SU-DHL-6 (cell line): Measurements from ENCODE around the gene NRG3.

Source experiments
- H2AFZ ChIP-seq: fragments of 200-600 bp; sonication (generic); 2 replicates; pipeline ENCODE4 v1.6.1; 2014; ENCODE audit warnings: low read depth, mild to moderate bottlenecking, moderate library complexity, mixed read lengths, antibody characterized with exemption, low read length; ENCODE audit not compliant: severe bottlenecking
- H3F3A ChIP-seq: fragments of 200-600 bp; shearing (Covaris generic); 2 replicates; pipeline ENCODE4 v1.6.0; 2016; ENCODE audit warnings: antibody characterized with exemption, mild to moderate bottlenecking; ENCODE audit not compliant: insufficient read depth
- H3K27ac ChIP-seq: fragments of 200-600 bp; sonication (generic); 2 replicates; pipeline ENCODE4 v1.5.1; 2016; ENCODE audit warnings: low read depth, mild to moderate bottlenecking, low read length, moderate library complexity, mixed read lengths
- H3K27me3 ChIP-seq: fragments of 200-600 bp; sonication (generic), shearing (Covaris generic); 2 replicates; pipeline ENCODE4 v1.6.0; 2014; ENCODE audit warnings: mild to moderate bottlenecking, low read length
- H3K36me3 ChIP-seq: fragments of 200-600 bp; sonication (generic); 2 replicates; pipeline ENCODE4 v1.6.1; 2014; ENCODE audit warnings: mild to moderate bottlenecking, low read length, mixed read lengths
- H3K4me2 ChIP-seq: fragments of 300-600, 200-600 bp; shearing (Covaris generic), sonication (generic); 2 replicates; pipeline ENCODE4 v1.6.0; 2014; ENCODE audit warnings: low read length, low read depth, mild to moderate bottlenecking; ENCODE audit not compliant: poor library complexity, severe bottlenecking
- H3K4me3 ChIP-seq: fragments of 200-600 bp; sonication (generic); 2 replicates; pipeline ENCODE4 v1.5.1; 2014; ENCODE audit warnings: antibody characterized with exemption, low read length, mild to moderate bottlenecking, mixed read lengths; ENCODE audit not compliant: insufficient read depth, poor library complexity, severe bottlenecking
- H3K79me2 ChIP-seq: fragments of 200-600 bp; sonication (generic); 2 replicates; pipeline ENCODE4 v1.6.1; 2014; ENCODE audit warnings: mild to moderate bottlenecking, low read length, moderate library complexity; ENCODE audit not compliant: insufficient read depth
- H3K9ac ChIP-seq: fragments of 200-600 bp; sonication (generic); 2 replicates; pipeline ENCODE4 v1.7.0; 2014; ENCODE audit warnings: mild to moderate bottlenecking, low read length
- H3K9me2 ChIP-seq: fragments of 200-600 bp; sonication (generic); replicated peaks from 2 replicates; pipeline ENCODE4 v1.6.1; 2014; ENCODE audit warnings: low read length; ENCODE audit not compliant: insufficient read depth
- H3K9me3 ChIP-seq: fragments of 200-600 bp; sonication (generic); 2 replicates; pipeline ENCODE4 v1.6.1; 2014; ENCODE audit warnings: low read length, mixed read lengths; ENCODE audit not compliant: insufficient read depth
- H4K20me1 ChIP-seq: fragments of 200-600 bp; sonication (generic); 2 replicates; pipeline ENCODE4 v1.6.1; 2014; ENCODE audit warnings: low read depth, mild to moderate bottlenecking, antibody characterized with exemption, low read length, moderate library complexity, mixed read lengths
- CTCF ChIP-seq: fragments of 200-600 bp; sonication (generic); IDR thresholded peaks from one replicate; pipeline ENCODE4 v1.5.1; 2017; ENCODE audit warnings: antibody characterized with exemption, mild to moderate bottlenecking, low read length, moderate library complexity; ENCODE audit not compliant: insufficient read depth, poor library complexity, severe bottlenecking
- EZH2phosphoT487 ChIP-seq: fragments of 200-600 bp; sonication (generic), shearing (Covaris generic); conservative IDR thresholded peaks from 2 replicates; pipeline ENCODE4 v1.6.1; 2018; ENCODE audit warnings: mild to moderate bottlenecking, antibody characterized with exemption, low read length, moderate library complexity, mixed read lengths

Gene NRG3

GRCh38 chr10:82609845-82610244 lies 734.9 kb downstream of the NRG3 start:
- H3K9me3 ChIP-seq, result no peaks in the 10 kb centered on the region
- TF ChIP-seq CTCF (no peak), EZH2phosphoT487 (no peak)
- no peak overlapping the region for H2AFZ ChIP-seq
- no peaks in the 10 kb centered on the region for H3F3A ChIP-seq
- no peaks in the 10 kb centered on the region for H4K20me1 ChIP-seq
- H3K4me3 ChIP-seq, result no peak overlapping the region
- H3K79me2 ChIP-seq, result no peaks in the 10 kb centered on the region
- no peak overlapping the region for H3K4me2 ChIP-seq
- H3K9ac ChIP-seq, result no peak overlapping the region
- H3K36me3 ChIP-seq, result no peaks in the 10 kb centered on the region
- no peaks in the 10 kb centered on the region for H3K27me3 ChIP-seq
- H3K27ac ChIP-seq, result no peak overlapping the region
- no peaks in the 10 kb centered on the region; the same call in none of the 2 replicates for H3K9me2 ChIP-seq

- no peak for TF ChIP-seq EZH2phosphoT487
- no peak for TF ChIP-seq CTCF
- no peak overlapping the region for H2AFZ ChIP-seq
These were observed 743.0 kb downstream of the NRG3 start for GRCh38 chr10:82618007-82618406.

GRCh38 chr10:82621680-82622079 lies 746.7 kb downstream of the NRG3 start:
- Histone ChIP-seq H4K20me1 (no peaks in the 10 kb centered on the region), H3K79me2 (no peaks in the 10 kb centered on the region), H3K27me3 (no peaks in the 10 kb centered on the region), H3K9me2 (no peaks in the 10 kb centered on the region), H3K27ac (no peak overlapping the region), H2AFZ (no peak overlapping the region), H3K4me3 (no peak overlapping the region), H3K4me2 (no peak overlapping the region), H3F3A (no peaks in the 10 kb centered on the region), H3K9ac (no peak overlapping the region), H3K36me3 (no peaks in the 10 kb centered on the region), H3K9me3 (no peaks in the 10 kb centered on the region)
- TF ChIP-seq EZH2phosphoT487 (no peak), CTCF (no peak)

More at GRCh38 chr10:82618007-82618406, 743.0 kb downstream of the NRG3 start:
- Histone ChIP-seq H3K4me2 (no peak overlapping the region), H3K27me3 (no peaks in the 10 kb centered on the region), H3K79me2 (no peaks in the 10 kb centered on the region), H3F3A (no peaks in the 10 kb centered on the region), H3K36me3 (no peaks in the 10 kb centered on the region), H3K4me3 (no peak overlapping the region), H3K27ac (no peak overlapping the region), H3K9ac (no peak overlapping the region), H4K20me1 (no peaks in the 10 kb centered on the region), H3K9me3 (no peaks in the 10 kb centered on the region), H3K9me2 (no peaks in the 10 kb centered on the region)

- no peaks in the 10 kb centered on the region for H3K36me3 ChIP-seq
- H3K9me2 ChIP-seq, result no peaks in the 10 kb centered on the region
- no peaks in the 10 kb centered on the region for H3K79me2 ChIP-seq
- no peak overlapping the region for H3K4me3 ChIP-seq
- H3F3A ChIP-seq, result no peaks in the 10 kb centered on the region
- H3K9ac ChIP-seq, result no peak overlapping the region
- H2AFZ ChIP-seq, result no peak overlapping the region
- TF ChIP-seq EZH2phosphoT487 (no peak), CTCF (no peak)
- H3K27me3 ChIP-seq, result no peaks in the 10 kb centered on the region
- H3K9me3 ChIP-seq, result no peaks in the 10 kb centered on the region
- no peaks in the 10 kb centered on the region for H4K20me1 ChIP-seq
- no peak overlapping the region for H3K4me2 ChIP-seq
- H3K27ac ChIP-seq, result no peak overlapping the region
These were observed 747.5 kb downstream of the NRG3 start for GRCh38 chr10:82622479-82622878.
